Tibial nerve (tissue), 4 donors: ENCODE results near the gene LINC00237.

Source experiments
- EP300 ChIP-seq, 2 donors: sonication (generic); formaldehyde crosslinking; IDR thresholded peaks; one replicate each; pipeline ENCODE4 v1.6.1; 2017; ENCODE audit warnings: antibody characterized with exemption in 2 of 2, mild to moderate bottlenecking in 1 of 2
- POLR2A ChIP-seq, 2 donors: fragments of 450-650 bp; IDR thresholded peaks; one replicate each; pipeline ENCODE4 v1.6.1; 2017; ENCODE audit warnings: antibody characterized with exemption in 2 of 2, mild to moderate bottlenecking in 2 of 2, moderate library complexity in 2 of 2
- TF ChIP-seq, protein P1 (sequence below), 5 experiments: fragments of 200-600 bp in 3 of 5; fragments of 450-650 bp in 2 of 5; sonication (generic) in 3 of 5; IDR thresholded peaks; one replicate each; pipeline ENCODE4 v1.5.1; 2016 to 2019; ENCODE audit warnings: antibody characterized with exemption in 5 of 5, mild to moderate bottlenecking in 3 of 5, moderate library complexity in 2 of 5

DNA sequence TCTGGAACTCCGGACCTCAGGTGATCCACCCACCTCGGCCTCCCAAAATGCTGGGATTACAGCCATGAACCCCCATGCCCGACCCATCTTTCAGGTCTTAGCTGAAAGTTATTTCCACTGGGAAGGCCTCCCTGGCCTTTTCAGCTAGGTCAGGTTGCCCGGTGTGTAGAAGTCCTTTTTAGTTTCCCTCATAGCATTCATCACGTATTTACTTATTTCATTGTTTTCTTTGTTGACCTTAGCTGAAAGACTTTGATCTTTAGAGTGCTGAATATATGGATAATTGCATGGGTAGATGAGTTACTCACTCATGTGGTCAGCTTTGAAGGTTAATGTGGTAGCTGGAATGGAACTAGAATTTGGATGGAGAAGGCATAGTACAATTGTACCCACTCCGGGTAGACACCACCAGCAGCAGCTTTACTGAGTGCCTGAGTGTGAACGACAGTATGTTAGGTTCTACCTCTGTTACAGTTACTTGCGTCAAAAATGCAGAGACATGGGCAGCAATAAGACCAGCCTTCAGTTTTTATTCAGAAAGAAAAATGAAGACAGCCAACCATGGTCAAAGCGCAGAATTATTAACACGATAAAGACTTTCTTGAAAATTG is 28.8 kb upstream of the LINC00237 start:
- no peak for TF ChIP-seq POLR2A (IDR thresholded peaks at IDR 0.05)
- TF ChIP-seq, protein P1, sequence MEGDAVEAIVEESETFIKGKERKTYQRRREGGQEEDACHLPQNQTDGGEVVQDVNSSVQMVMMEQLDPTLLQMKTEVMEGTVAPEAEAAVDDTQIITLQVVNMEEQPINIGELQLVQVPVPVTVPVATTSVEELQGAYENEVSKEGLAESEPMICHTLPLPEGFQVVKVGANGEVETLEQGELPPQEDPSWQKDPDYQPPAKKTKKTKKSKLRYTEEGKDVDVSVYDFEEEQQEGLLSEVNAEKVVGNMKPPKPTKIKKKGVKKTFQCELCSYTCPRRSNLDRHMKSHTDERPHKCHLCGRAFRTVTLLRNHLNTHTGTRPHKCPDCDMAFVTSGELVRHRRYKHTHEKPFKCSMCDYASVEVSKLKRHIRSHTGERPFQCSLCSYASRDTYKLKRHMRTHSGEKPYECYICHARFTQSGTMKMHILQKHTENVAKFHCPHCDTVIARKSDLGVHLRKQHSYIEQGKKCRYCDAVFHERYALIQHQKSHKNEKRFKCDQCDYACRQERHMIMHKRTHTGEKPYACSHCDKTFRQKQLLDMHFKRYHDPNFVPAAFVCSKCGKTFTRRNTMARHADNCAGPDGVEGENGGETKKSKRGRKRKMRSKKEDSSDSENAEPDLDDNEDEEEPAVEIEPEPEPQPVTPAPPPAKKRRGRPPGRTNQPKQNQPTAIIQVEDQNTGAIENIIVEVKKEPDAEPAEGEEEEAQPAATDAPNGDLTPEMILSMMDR (IDR thresholded peaks at IDR 0.05) = no peak
- no peak for TF ChIP-seq EP300 (IDR thresholded peaks at IDR 0.05)
